ENCODE data around the gene RNF126. TPM values are rescaled to one million over a fixed set of nuclear protein-coding genes. Genes with fewer than 3 reads are reported as not detected.
A peak's percentile ranks its signal among the peaks of the same experiment; 100 is the strongest.
"Not testable (repeated sequence)": the region's sequence is repeated elsewhere in the genome, so short reads cannot be mapped to it uniquely, and the experiment has no call there.

RNF126 gene
- total RNA-seq, 2 donors from 2014 or later = 69.6 to 98.7 TPM

DNA sequence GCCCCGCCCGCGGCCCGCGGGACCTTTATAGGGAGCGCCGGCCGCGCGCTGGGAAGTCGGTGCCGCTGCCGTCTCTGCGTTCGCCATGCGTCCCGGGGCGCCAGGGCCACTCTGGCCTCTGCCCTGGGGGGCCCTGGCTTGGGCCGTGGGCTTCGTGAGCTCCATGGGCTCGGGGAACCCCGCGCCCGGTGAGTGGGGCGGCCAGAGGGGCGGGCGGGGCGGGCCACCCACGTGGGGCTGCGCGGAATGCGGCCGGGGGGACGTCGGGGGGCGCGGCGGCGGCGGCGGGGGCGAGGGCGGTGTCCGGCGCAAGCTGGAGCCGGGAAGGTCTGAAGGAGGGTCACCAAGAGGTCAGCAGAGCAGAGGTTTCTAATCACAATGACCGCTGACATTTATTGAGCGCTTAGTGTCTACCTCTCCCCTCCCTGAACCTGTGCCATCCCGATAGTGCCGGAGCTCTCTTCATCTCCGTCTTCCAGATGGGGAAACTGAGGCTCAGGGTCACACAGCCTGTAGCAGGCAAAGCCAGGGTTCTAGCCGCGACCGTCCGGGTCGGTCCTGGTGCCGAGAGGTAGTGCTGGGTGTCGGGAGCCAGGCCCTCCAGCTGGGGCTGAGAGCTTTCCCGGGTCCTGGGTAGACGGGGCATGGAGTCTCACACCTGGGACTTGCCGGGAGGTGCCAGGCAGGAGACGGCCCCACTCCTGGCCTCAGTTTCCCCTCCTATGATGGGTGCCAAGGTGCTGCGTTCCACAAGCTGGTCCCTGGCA is 13.5 kb upstream of the RNF126 start, which contains the start of gene FSTL3:
FSTL3 (plus strand) TSS at position 54 of the 767 bp plus-strand sequence; CDS start at position 86, 32 bp downstream.
- H3K36me3 Mint-ChIP-seq = no peaks in the 10 kb centered on the region
- DNase-seq (ENCODE audit: low spot score in 2 of 2) = no peak
- H3K27ac Mint-ChIP-seq = no peak within 1 kb of the TSS
- ATAC-seq = no peak
- no peaks in the 10 kb centered on the region for H3K9me3 Mint-ChIP-seq

- ATAC-seq = no peak
- no peak for DNase-seq (ENCODE audit: low spot score in 2 of 2)
- no peaks in the 10 kb centered on the region for H3K9me3 Mint-ChIP-seq
These were observed 13.0 kb upstream of the RNF126 start for GRCh38 chr19:676007-676338.

DNA sequence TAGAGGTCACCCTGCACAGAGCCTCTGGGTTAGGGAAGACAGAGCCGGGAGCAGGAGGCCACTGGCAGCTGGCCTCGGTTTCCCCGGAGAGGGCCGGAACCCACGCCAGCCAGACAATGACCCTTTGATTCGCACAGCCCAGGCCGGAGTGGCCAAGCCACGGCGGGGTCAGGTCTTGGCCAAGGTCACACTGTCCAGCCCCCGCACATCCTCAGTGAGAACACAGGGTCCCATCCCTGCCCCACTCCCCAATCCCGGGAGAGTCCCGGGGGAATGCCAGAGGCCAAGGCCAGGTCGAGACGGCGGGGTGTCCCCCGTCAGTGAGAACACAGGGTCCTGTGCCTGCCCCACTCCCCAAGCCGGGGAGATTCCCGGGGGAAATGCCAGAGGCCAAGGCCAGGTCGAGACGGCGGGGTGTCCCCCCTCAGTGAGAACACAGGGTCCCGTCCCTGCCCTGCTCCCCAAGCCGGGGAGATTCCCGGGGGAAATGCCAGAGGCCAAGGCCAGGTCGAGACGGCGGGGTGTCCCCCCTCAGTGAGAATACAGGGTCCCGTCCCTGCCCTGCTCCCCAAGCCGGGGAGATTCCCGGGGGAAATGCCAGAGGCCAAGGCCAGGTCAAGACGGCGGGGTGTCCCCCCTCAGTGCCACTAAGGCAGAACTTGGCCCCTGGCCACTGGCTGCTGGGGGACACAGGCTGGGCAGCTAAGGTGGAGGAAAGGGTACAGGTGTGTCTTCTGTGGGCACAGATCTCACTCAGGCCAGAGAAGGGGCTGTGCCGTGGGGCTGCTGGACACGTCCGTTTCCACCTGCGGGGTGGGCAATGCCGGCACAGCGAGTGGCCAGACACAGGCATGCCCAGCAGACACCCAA is 11.5 kb upstream of the RNF126 start:
- DNase-seq (ENCODE audit: low spot score in 2 of 2) (no peak), ATAC-seq (no peak)
- H3K9me3 Mint-ChIP-seq = no peaks in the 10 kb centered on the region
- no peak overlapping the region for H3K27ac Mint-ChIP-seq
- no peaks in the 10 kb centered on the region for H3K36me3 Mint-ChIP-seq

More at GRCh38 chr19:676007-676338, 13.0 kb upstream of the RNF126 start:
- no peaks in the 10 kb centered on the region for H3K36me3 Mint-ChIP-seq
- no peak overlapping the region for H3K27ac Mint-ChIP-seq

- ATAC-seq = peak in 1 of 2 donors; percentile 51
- H3K27ac Mint-ChIP-seq = no peak overlapping the region
- no peaks in the 10 kb centered on the region for H3K36me3 Mint-ChIP-seq
- no peaks in the 10 kb centered on the region for H3K9me3 Mint-ChIP-seq
- DNase-seq (ENCODE audit: low spot score in 2 of 2) = no peak
These were observed 7.6 kb upstream of the RNF126 start for GRCh38 chr19:670609-671075.

GRCh38 chr19:668675-669434 is 5.8 kb upstream of the RNF126 start:
- DNase-seq (ENCODE audit: low spot score in 2 of 2); H3K36me3 Mint-ChIP-seq; H3K27ac Mint-ChIP-seq; H3K9me3 Mint-ChIP-seq; ATAC-seq: not testable (repeated sequence)

DNA sequence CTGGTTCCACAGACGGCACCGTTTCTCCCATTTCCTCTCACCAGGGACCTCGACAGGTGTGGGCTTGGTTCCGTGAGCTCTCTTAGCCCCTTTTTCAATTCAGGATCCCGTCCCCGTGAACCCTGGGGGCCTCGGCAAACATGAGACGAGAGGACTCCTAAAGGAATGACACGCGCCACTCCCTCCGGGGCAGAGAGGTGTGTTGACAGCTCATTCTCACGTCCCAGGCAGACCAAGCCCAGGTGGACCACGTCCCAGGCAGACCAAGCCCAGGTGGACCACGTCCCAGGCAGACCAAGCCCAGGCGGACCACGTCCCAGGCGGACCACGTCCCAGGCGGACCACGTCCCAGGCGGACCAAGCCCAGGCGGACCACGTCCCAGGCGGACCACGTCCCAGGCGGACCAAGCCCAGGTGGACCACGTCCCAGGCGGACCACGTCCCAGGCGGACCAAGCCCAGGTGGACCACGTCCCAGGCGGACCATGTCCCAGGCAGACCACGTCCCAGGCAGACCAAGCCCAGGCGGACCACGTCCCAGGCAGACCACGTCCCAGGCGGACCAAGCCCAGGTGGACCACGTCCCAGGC is 4.1 kb upstream of the RNF126 start:
- H3K27ac Mint-ChIP-seq; ATAC-seq; H3K9me3 Mint-ChIP-seq; DNase-seq (ENCODE audit: low spot score in 2 of 2); H3K36me3 Mint-ChIP-seq: not testable (repeated sequence)

DNA sequence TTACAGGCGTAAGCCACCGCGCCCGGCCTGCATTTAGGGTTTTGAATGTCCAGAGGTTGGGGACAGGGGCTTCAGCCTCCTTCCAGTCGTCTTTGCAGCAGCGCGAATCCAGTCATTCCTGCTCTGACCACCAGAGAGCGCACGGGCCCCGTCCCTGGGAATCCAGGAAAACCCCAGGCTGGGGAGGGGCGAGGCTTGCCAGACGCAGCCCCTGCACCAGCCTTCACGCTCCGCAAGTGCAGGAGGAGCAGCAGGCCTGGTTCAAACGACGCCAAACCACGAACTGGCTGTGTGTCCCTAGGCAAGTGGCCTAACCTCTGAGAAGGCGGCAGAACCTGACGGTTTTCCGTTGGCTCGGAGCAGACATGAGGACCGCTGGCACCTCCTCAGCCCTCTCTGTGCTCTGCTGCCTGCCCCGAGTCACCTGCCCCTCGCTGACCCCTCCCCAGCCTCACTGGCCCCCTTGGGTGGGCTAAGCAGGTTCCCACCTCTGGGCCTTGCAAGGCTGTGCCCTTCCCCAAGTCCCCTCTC is 2.0 kb upstream of the RNF126 start:
- Mint-ChIP-seq H3K36me3 (peaks cover 16 to 19% of the 10 kb centered on the region in 2 donors), H3K27ac (peak overlapping the region in 1 of 2 donors; percentile 62), H3K9me3 (no peaks in the 10 kb centered on the region)
- DNase-seq (ENCODE audit: low spot score in 2 of 2) = peak; percentile 80 to 89
- ATAC-seq = peak; percentile 6

GRCh38 chr19:663682-664117 is 686 bp upstream of the RNF126 start:
- Mint-ChIP-seq H3K27ac (peak overlapping the region; percentile 84 to 95), H3K36me3 (peaks cover 18 to 19% of the 10 kb centered on the region in 2 donors), H3K9me3 (no peaks in the 10 kb centered on the region)
- DNase-seq (ENCODE audit: low spot score in 2 of 2) (peak in 1 of 2 donors; percentile 31), ATAC-seq (no peak)

GRCh38 chr19:662207-662961 is 630 bp downstream of the RNF126 start:
- peak overlapping the region; percentile 98 for H3K27ac Mint-ChIP-seq
- peaks cover 18 to 19% of the 10 kb centered on the region in 2 donors for H3K36me3 Mint-ChIP-seq
- ATAC-seq (peak; percentile 23 to 47), DNase-seq (ENCODE audit: low spot score in 2 of 2) (peak in 1 of 2 donors; percentile 73)
- H3K9me3 Mint-ChIP-seq = no peaks in the 10 kb centered on the region

- H3K27ac Mint-ChIP-seq = peak overlapping the region; percentile 98
- DNase-seq (ENCODE audit: low spot score in 2 of 2) = peak in 1 of 2 donors; percentile 67
- H3K36me3 Mint-ChIP-seq = peaks cover 18 to 19% of the 10 kb centered on the region in 2 donors
- peak; percentile 54 to 56 for ATAC-seq
- H3K9me3 Mint-ChIP-seq = no peaks in the 10 kb centered on the region
These were observed 1.4 kb downstream of the RNF126 start for GRCh38 chr19:661427-662196.

DNA sequence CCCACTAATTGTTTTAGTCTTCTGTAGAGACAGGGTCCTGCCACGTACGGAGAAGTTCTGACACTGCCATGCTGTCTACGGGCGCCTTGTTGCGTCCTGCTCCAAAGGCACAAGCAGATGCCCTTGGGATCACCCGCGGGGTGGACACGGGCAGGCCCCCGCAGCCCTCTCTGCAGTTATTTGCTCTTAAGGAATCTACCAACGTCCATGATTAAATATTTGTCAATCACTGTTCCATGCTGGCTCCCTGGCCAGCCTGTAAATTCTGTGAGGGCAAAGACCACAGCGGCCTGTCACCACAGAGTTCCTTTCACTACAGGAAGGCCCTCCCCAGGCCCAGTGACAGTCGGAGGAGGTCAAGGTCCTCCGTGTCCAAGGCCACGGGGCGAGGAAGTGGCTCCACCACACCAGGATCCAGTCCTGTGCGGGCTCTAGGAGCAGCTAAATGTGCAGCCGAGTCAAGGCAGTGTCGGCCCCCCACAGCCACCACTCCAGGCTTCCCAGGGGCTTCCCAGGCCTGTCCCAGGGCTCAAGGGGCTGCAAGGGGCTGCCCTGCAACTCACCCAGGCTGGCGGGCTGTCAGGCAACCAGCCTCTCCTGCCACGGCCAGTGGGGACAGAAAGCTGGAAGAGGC is 2.1 kb downstream of the RNF126 start:
- H3K36me3 Mint-ChIP-seq = peaks cover 18 to 24% of the 10 kb centered on the region in 2 donors
- ATAC-seq (peak; percentile 1 to 3), DNase-seq (ENCODE audit: low spot score in 2 of 2) (no peak)
- no peaks in the 10 kb centered on the region for H3K9me3 Mint-ChIP-seq
- peak overlapping the region; percentile 98 for H3K27ac Mint-ChIP-seq

DNA sequence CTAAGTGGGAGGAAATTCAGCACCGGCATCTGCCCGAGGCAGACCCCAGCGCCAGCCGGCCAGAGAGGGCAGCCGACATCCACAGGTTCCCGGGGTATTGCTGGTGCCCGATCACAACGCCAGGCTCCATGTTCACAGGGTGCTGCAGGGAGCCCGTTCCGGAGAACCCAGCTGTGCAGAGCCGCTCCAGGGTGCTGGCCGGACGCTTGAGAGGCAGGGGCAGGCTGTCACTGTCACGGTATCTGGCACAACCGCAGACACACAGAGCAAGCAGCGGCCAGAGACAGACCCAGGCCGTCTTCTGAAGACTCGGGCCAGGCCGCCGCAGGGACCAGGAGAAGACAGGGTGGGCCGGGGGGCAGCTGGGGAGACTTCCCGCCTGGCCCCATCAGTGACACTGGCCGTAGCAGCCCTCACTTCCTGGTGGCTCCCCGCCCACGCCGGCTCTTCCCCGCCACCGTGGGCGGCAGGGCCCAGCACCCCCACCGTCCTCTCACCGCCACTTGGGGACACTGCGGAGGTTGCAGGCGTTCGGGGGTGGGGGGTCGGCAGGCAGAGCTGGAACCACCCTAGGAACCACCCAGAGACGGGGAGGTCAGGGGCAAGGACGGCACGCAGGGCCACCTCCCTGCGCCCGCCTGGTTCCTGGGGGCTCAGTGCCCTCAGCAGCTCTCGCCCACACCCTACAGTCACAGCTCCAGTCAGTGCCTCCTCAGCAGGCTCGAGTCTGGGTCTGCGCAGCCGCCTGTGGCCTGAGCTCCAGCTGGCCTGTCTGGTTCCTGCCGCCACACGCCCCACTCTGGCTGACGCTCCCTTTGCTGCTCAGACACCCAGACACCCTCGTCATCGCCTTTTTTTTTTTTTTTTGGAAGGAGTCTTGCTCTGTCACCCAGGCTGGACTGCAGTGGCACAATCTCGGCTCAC is 3.8 kb downstream of the RNF126 start:
- Mint-ChIP-seq H3K9me3 (no peaks in the 10 kb centered on the region), H3K27ac (peak overlapping the region; percentile 98), H3K36me3 (peaks cover 18 to 30% of the 10 kb centered on the region in 2 donors)
- DNase-seq (ENCODE audit: low spot score in 2 of 2) = no peak
- ATAC-seq = no peak

- ATAC-seq = no peak
- H3K36me3 Mint-ChIP-seq = peaks cover 18 to 30% of the 10 kb centered on the region in 2 donors
These were observed 4.8 kb downstream of the RNF126 start for GRCh38 chr19:658059-658839.

More at GRCh38 chr19:658059-658839, 4.8 kb downstream of the RNF126 start:
- Mint-ChIP-seq H3K27ac (peak overlapping the region; percentile 44 to 70), H3K9me3 (no peaks in the 10 kb centered on the region)
- DNase-seq (ENCODE audit: low spot score in 2 of 2) = no peak

All from activated naive CD4-positive, alpha-beta T cell treated with anti-CD3 and anti-CD28 coated beads, Interleukin-2, amount 50 U/mL, for 72 hours (primary cell).